HG02973 (cell line): ENCODE data around the gene ALDH1B1.
"Not testable (repeated sequence)": the region's sequence is repeated elsewhere in the genome, so short reads cannot be mapped to it uniquely, and the experiment has no call there.

Experiments
- ATAC-seq: cut with Tn5 transposase; IDR thresholded peaks from one replicate; pipeline ENCODE4 v1.9.1; 2021; ENCODE audit warnings: moderate library complexity; ENCODE audit not compliant: unreplicated experiment

Gene ALDH1B1

GRCh38 chr9:38360839-38361472, 31.5 kb upstream of the ALDH1B1 start:
- ATAC-seq: no peak

DNA sequence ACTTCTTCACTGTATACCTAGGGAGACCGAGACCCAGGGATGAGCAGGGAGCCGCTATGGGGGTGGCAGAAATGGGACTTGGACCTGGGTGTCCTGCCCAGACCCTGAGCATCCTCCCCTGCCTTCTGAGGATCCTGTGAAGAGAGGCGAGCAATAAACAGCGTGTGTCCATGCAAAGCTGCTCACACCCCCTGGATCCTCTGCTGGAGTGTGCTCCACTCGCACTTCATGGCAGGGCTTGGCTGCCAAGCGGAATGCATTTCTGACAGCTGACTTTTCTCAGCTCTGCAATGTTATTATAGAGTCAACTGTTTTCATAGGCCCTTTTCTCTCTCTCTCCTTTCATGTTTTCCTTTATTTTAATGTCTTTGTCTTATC, 31.0 kb upstream of the ALDH1B1 start:
- ATAC-seq: no peak

- ATAC-seq: peak; percentile 72
Observed at GRCh38 chr9:38362852-38363588, 29.5 kb upstream of the ALDH1B1 start.

DNA sequence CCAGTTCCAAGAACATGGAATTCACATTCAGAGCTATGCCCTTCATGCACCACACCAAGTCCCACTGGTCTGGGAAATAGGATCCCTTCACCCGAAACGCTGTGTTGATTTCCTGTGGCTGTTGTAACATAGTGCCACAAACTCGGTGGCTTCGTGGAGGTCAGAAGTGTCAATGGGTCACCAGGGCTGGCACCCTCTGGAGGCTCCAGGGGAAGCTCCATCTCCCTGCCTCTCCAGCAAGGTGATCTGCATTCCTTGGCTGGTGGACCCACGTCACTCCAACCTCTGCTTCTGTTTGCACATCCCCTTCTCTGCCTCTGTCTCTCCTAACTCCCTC, 28.9 kb upstream of the ALDH1B1 start:
- ATAC-seq: no peak

- no peak for ATAC-seq
Observed at GRCh38 chr9:38367898-38368297, 24.6 kb upstream of the ALDH1B1 start.

- ATAC-seq: no peak
Observed at GRCh38 chr9:38368731-38369130, 23.8 kb upstream of the ALDH1B1 start.

DNA sequence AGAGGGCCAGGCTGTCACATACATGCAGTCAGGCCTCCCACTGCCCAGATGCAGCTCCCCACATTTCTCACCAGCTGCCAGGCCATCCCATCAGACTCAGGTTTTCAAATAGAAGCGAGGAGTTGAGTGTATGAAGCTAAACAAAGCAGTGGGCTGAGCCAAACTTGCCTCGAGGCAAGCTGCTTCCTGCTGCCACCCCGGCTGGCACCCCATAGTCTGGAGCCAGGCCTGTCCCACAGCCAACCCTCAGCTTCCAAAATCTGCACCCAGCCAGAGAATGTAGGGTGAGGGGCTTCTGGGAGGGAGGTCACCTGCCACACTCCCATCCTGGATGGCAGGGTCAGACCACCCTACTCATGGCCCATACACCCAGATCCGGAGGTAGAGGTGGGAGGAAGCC, 22.3 kb upstream of the ALDH1B1 start:
- no peak for ATAC-seq

GRCh38 chr9:38371495-38371894, 21.0 kb upstream of the ALDH1B1 start:
- no peak for ATAC-seq

- no peak for ATAC-seq
Observed at GRCh38 chr9:38372762-38373619, 19.5 kb upstream of the ALDH1B1 start.

DNA sequence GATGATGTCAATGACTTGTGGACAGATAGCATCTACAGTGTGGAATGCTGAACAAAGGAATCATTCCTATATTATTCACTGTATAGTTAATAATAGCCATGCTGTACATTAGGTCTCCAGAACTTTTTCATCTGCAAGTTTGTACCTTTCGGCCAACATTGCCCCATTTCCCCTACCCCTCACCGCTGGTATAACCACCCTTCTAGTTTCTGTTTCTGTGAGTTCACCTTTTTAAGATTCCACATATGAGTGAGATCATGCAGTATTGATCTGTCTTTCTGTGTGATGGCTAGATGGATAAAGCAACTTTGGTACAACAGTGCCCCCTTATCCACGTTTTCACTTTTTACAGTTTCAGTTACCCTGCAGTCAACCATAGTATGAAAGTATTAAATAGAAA, 18.8 kb upstream of the ALDH1B1 start:
- ATAC-seq: no peak

DNA sequence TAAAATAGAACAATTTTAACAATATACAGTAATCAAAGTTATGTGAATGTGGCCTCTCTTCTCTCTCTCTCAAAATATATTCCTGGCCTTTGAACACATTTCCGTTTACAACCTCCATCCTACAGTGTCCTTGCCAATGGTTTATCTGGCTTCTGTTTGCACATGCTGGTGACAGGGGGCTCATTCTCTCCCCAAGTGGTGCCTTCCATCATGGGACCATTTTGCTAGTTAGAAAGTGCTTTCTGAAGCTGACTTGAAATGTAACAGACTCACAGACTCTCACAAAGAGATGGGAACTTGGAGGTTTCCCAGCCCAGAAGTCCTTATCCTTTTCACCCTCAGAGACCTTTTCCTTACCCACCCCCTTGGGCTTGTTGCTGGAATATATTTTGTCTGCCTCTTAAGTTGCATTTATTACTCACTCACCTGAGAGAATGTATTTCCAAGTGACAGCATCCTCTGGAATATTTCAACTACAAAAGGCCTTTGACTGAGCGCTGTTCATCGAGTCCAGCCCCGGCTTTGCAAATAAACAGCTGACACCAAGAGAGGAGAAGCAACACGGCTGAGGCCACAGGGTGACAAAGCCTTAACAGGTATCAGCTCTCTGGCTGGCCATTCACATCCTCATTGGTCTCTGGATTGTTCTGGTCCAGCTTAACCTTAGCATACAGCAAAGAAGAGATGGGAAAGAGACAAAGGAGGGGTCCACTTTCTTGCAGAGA, 17.5 kb upstream of the ALDH1B1 start:
- ATAC-seq: no peak

DNA sequence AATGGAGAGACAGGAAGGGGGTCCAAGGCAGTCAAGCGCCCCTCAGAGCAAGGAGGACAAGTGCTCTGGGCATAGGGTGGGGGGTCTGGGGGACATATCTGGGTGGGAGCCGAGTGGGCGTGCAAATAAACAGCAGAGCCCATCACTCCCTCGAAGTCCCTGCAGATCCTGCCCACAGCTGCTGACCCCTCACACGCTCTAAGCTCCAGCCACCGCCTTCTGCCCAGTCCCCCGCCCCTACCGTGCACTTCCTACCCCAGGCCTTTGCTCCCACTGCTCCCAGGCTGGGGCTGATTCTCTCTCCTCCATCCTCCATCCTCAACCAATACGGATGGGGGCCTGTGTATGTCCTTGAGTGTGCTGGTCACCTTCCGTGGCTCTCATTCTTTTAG, 16.9 kb upstream of the ALDH1B1 start:
- no peak for ATAC-seq

- ATAC-seq: no peak
Observed at GRCh38 chr9:38376021-38376670, 16.4 kb upstream of the ALDH1B1 start.

GRCh38 chr9:38377336-38378083, 15.0 kb upstream of the ALDH1B1 start:
- not testable (repeated sequence) for ATAC-seq

DNA sequence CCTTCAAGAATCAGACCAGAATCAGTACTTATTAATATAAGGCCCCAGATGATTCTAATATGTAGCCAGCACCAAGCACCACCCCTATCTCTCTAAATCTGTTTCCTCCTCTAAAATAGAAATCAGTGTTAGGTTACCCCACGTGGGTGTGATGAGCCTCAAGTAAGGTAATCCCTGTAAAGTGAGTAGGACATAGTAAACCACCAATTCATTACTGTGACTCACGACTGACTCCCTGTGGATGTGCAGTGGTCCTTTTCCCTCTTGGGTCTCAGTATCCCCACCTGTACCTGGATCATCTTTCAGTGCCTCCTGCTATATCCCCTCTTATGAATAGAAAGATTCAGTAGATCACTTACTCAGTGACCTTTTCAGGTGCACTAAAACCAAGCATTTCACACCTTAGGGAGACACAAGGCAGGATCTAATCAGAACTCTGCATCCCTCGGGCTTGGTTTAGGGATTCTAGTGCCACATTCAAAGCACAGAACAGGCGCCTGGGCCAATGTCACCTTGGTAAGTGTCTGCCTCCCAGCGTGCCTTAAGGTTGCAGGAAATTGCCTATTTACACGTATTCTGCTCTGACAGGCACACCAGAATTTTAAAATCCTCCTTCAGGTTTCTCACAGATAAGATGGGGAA, 12.2 kb upstream of the ALDH1B1 start:
- ATAC-seq: no peak

DNA sequence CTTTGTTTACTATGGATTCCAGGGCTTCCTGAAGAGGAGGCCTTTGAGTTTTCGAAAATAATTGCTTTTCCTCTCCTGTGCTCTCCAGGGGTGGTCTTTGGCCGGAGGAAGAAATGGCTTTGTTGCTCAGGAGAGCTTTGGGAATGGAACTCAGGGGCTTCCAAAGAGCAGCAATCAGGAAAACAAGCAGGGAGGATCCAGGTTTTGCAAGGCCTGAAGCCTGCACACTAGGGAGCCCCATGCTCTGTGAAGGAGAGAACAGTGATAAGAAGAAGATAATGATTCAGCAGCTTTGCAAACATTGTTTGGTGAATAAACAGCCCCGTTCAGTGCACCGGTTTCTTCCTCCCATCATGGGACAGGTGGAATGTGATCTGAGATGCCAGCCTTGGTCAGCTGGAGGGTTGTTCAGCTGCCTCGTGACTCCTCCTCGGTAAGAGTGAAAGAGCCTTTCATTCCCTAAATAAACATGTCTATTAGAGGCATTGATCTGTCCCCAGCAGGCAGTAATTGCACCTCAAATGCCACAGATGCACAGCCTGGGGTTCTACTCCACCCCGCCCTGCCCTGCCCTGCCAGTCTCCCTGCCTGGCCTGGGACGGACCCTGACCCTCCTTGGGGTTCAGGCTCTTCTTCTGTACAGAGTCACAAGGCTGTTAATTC, 11.5 kb upstream of the ALDH1B1 start:
- ATAC-seq: no peak

GRCh38 chr9:38382141-38382540, 10.4 kb upstream of the ALDH1B1 start:
- no peak for ATAC-seq

DNA sequence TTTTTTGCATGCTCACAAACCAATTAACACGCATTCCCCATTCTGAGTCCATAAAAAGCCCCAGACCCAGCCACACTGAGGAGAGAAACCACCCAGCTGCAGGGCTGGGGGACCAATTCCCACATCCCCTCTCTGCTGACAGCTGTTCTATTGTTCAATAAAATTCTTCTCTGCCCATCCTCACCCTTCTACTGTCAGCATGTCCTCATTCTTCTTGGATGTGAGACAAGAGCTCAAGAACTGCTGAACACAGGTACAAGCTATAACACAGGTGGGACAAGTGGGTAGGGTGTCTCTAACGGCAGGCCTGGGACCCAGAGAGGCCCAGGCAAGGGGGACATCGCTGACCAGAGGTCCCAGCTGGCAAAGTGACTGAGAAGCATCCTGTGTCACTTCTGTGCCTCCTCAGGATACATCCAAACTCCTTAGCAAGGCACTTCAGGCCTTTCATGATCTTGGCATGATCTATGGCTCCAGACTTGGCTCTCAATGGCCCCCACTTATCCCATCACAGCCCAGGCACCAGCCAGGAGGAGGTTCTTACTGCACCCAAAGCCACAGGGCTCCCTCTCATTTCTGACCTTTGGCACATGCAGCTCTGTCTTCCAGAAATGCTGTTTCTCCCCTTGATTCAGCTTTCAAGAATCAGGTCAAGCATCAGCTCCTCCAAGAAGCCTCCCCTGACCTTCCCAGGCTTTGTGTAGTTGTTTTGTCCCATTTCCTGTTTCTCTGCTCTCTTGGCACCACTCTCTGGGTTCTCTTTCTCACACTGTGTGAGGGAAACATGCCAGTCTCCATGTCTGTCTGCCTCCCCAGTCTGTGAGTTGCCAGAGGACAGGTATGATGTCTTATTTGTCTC, 7.3 kb upstream of the ALDH1B1 start:
- no peak for ATAC-seq
